ENCODE measurements around the gene HSD17B12.

DNA sequence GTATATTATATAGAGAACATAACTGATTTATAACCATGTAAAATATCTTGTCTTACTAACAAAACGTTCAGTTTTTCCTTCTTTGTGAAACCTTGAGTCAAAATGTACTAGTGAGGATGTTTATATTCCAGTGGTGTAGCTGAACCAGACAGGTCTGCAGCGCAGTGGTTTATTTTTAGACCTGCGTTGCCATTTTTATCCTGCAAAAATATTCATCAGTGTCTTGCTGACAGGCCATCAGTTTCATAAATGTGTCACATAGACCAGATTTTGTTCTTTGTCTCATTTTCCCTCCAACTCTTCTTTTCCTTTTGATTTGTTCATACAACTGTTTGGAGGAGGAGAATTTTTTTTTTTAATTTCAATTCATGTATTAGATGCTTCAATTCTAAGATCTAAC lies 43.1 kb downstream of the HSD17B12 start:
- TF ChIP-seq CTCF (IDR thresholded peaks at IDR 0.05; ENCODE audit: borderline replicate concordance, extremely low read depth, low read length, poor library complexity, severe bottlenecking) (no peak), EZH2 (IDR thresholded peaks at IDR 0.05; ENCODE audit: borderline replicate concordance, low read depth, low read length, severe bottlenecking) (no peak)

Measured in DND-41 (cell line).